Panc1 (cell line): Measurements from ENCODE around the gene FBN1. TPM values are rescaled to one million over a fixed set of nuclear protein-coding genes. Genes with fewer than 3 reads are reported as not detected.

Source experiments
- ATAC-seq: fragments of 200-7000 bp; cut with Tn5 transposase; 2 replicates; pipeline ENCODE4 v1.9.1; 2020; ENCODE audit warnings: mild to moderate bottlenecking, moderate library complexity
- BruUV-seq: library from RNA; stranded (reverse); fragments of 400-500 nt; replicated peaks from 2 replicates; lab custom pipeline; 2021; lab: Mats Ljungman, UMichigan
- CTCF ChIA-PET: fragments of 300-600 bp; sonication (Branson Sonifier 250); formaldehyde crosslinking; loops from one replicate; lab custom pipeline; 2022; ENCODE audit warnings: antibody characterized with exemption; lab: Charles Lee
- POLR2A ChIA-PET: fragments of 300-600 bp; sonication (Branson Sonifier 250); formaldehyde crosslinking; loops from one replicate; lab custom pipeline; 2022; ENCODE audit warnings: antibody characterized with exemption; lab: Charles Lee
- DNase-seq: peaks from one replicate; pipeline ENCODE4 v3.0.0-alpha.2; 2010; ENCODE audit warnings: low read depth, low spot score
- H3K27ac ChIP-seq: 2 replicates; pipeline ENCODE4 v1.5.1; 2011; ENCODE audit warnings: mild to moderate bottlenecking, low read length, inconsistent platforms
- H3K27me3 ChIP-seq: fragments of 200-500 bp; sonication (Bioruptor generic); 2 replicates; pipeline ENCODE4 v1.6.0; 2014; ENCODE audit warnings: low read length, inconsistent platforms; ENCODE audit not compliant: control insufficient read depth, insufficient read depth
- H3K36me3 ChIP-seq: fragments of 200-500 bp; sonication (Bioruptor generic); 2 replicates; pipeline ENCODE4 v1.5.1; 2014; ENCODE audit warnings: inconsistent platforms, mild to moderate bottlenecking, low read length, moderate library complexity; ENCODE audit not compliant: control insufficient read depth, insufficient read depth
- H3K4me1 ChIP-seq: 2 replicates; pipeline ENCODE4 v1.5.1; 2011; ENCODE audit warnings: inconsistent platforms, mild to moderate bottlenecking, low read length, moderate library complexity; ENCODE audit not compliant: control insufficient read depth, insufficient read depth
- H3K4me3 ChIP-seq, 2 experiments: 2 replicates each; pipeline ENCODE4 v1.5.1; 2011 to 2012; ENCODE audit warnings: low read depth in 2 of 2, low read length in 2 of 2, mild to moderate bottlenecking in 2 of 2, inconsistent platforms in 1 of 2, moderate library complexity in 1 of 2
- H3K9me3 ChIP-seq: fragments of 200-500 bp; sonication (Bioruptor generic); 2 replicates; pipeline ENCODE4 v1.5.1; 2014; ENCODE audit warnings: low read depth, mild to moderate bottlenecking, inconsistent platforms, low read length, moderate library complexity; ENCODE audit not compliant: control insufficient read depth, insufficient read depth
- CTCF ChIP-seq: fragments of 450-650 bp; IDR thresholded peaks from 2 replicates; pipeline ENCODE4 v1.5.1; 2017; ENCODE audit warnings: mild to moderate bottlenecking
- POLR2AphosphoS5 ChIP-seq: IDR thresholded peaks from 2 replicates; pipeline ENCODE4 v1.6.1; 2012; ENCODE audit warnings: mild to moderate bottlenecking, low read depth, low read length, moderate library complexity
- REST ChIP-seq, 2 experiments: IDR thresholded peaks; 2 replicates each; pipeline ENCODE4 v1.6.1; 2011 to 2012; ENCODE audit warnings: low read depth in 2 of 2, control low read depth in 1 of 2, low read length in 1 of 2, mild to moderate bottlenecking in 1 of 2, moderate library complexity in 1 of 2; ENCODE audit not compliant: insufficient read depth in 1 of 2
- SIN3A ChIP-seq: IDR thresholded peaks from 2 replicates; pipeline ENCODE4 v1.6.1; 2012; ENCODE audit warnings: low read depth, mild to moderate bottlenecking, low read length, moderate library complexity, borderline replicate concordance; ENCODE audit not compliant: insufficient read depth
- TCF7L2 ChIP-seq: IDR thresholded peaks from 2 replicates; pipeline ENCODE4 v1.6.1; 2011; ENCODE audit warnings: mild to moderate bottlenecking, low read depth, low read length, inconsistent platforms
- in situ Hi-C: cut with HindIII; loops from 2 replicates; pipeline ENCODE4 v1.10.0; 2016; ENCODE audit warnings: low sequenced_read_pairs, low pct_unique_long_range_greater_than_20kb
- intact Hi-C: fragments of 100-400 bp; cut with micrococcal nuclease; formaldehyde crosslinking; loops from one replicate; pipeline ENCODE4 v1.10.0; 2022; ENCODE audit not compliant: unreplicated experiment
- total RNA-seq: library from RNA; stranded (reverse); gene quantifications from one replicate; pipeline ENCODE4 v1.2.1, GENCODE V29; 2021; ENCODE audit not compliant: unreplicated experiment

Gene FBN1
- total RNA-seq, 1 experiment from 2014 or later = 0.46 TPM

DNA sequence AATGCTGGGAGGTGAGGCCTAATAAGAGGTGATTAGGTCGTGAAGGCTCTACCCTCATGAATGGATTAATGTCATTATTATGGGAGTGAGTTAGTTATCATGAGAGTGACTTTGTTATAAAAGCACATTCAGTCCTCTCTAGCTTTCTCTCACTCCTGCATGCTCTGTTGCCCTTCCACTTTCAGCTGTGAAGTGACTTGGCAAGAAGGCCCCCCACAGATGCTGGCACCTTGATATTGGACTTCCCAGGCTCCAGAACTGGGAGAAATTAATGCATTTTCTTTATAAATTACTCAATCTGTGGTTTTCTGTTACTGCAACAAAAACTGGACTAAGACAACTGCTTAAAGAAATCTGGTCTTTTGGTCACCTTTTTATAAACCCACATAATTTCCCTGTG, 144.3 kb downstream of the FBN1 start:
- in situ Hi-C loops = no loop called here
- H3K4me3 ChIP-seq = no peak overlapping the region
- no peaks in the 10 kb centered on the region for H3K9me3 ChIP-seq
- no peak for TF ChIP-seq SIN3A
- no peak for TF ChIP-seq REST (IDR thresholded peaks at IDR 0.05; ENCODE audit: insufficient read depth in 1 of 2, low read depth in 2 of 2, low read length in 1 of 2)
- no peak for TF ChIP-seq POLR2AphosphoS5
- TF ChIP-seq TCF7L2 = no peak
- no peak for TF ChIP-seq CTCF
- no peaks in the 10 kb centered on the region for H3K4me1 ChIP-seq
- intact Hi-C loops = no loop called here
- POLR2A ChIA-PET = no interaction called here
- CTCF ChIA-PET = no interaction called here
- H3K27ac ChIP-seq = no peak overlapping the region
- ATAC-seq (no peak), DNase-seq (no peak)
- no TSS peak for BruUV-seq
- H3K36me3 ChIP-seq = no peaks in the 10 kb centered on the region
- no peaks in the 10 kb centered on the region for H3K27me3 ChIP-seq

GRCh38 chr15:48500595-48500994, 144.9 kb downstream of the FBN1 start:
- no peak for DNase-seq
- Histone ChIP-seq H3K4me3 (no peak overlapping the region), H3K27me3 (no peaks in the 10 kb centered on the region), H3K27ac (no peak overlapping the region), H3K4me1 (no peaks in the 10 kb centered on the region), H3K36me3 (no peaks in the 10 kb centered on the region), H3K9me3 (no peaks in the 10 kb centered on the region)
- ChIA-PET CTCF (no interaction called here), POLR2A (no interaction called here)
- TF ChIP-seq POLR2AphosphoS5 (no peak), REST (IDR thresholded peaks at IDR 0.05; ENCODE audit: insufficient read depth in 1 of 2, low read depth in 2 of 2, low read length in 1 of 2) (no peak), TCF7L2 (no peak), CTCF (no peak), SIN3A (no peak)
- in situ Hi-C loops = no loop called here
- ATAC-seq = no peak
- no TSS peak for BruUV-seq
- intact Hi-C loops = no loop called here
